Neural cell (in vitro differentiated cells): Measurements from ENCODE around the gene C9orf40. TPM values are rescaled to one million over a fixed set of nuclear protein-coding genes. Genes with fewer than 3 reads are reported as not detected.

Experiments used
- H2AFZ ChIP-seq: fragments of 200-600, 300-800 bp; sonication (generic), shearing (Covaris generic); 2 replicates; pipeline ENCODE4 v1.6.0; 2014; ENCODE audit warnings: low read depth, mild to moderate bottlenecking, antibody characterized with exemption, low read length, moderate library complexity
- H3F3A ChIP-seq: fragments of 200-600 bp; shearing (Covaris generic); 2 replicates; pipeline ENCODE4 v1.6.1; 2016; ENCODE audit warnings: mild to moderate bottlenecking, moderate library complexity, mixed read lengths, antibody characterized with exemption, low read length; ENCODE audit not compliant: insufficient read depth, poor library complexity, severe bottlenecking
- H3K27ac ChIP-seq: fragments of 200-600, 300-800 bp; sonication (generic), shearing (Covaris generic); 2 replicates; pipeline ENCODE4 v1.5.1; 2014; ENCODE audit warnings: mild to moderate bottlenecking, low read length, moderate library complexity
- H3K27me3 ChIP-seq: fragments of 300-800, 200-600 bp; sonication (generic), shearing (Covaris generic); 2 replicates; pipeline ENCODE4 v1.6.0; 2014; ENCODE audit warnings: mild to moderate bottlenecking, low read depth, low read length, moderate library complexity; ENCODE audit not compliant: insufficient read depth
- H3K36me3 ChIP-seq: fragments of 300-800, 200-600 bp; sonication (generic), shearing (Covaris generic); 2 replicates; pipeline ENCODE4 v1.5.1; 2014; ENCODE audit warnings: mild to moderate bottlenecking, antibody characterized with exemption, low read length, moderate library complexity; ENCODE audit not compliant: insufficient read depth
- H3K4me2 ChIP-seq: fragments of 300-800, 200-600 bp; sonication (generic), shearing (Covaris generic); 2 replicates; pipeline ENCODE4 v1.6.0; 2014; ENCODE audit warnings: mild to moderate bottlenecking, low read length
- H3K4me3 ChIP-seq: fragments of 300-800, 200-600 bp; sonication (generic), shearing (Covaris generic); 2 replicates; pipeline ENCODE4 v1.5.1; 2014; ENCODE audit warnings: mild to moderate bottlenecking, low read length, moderate library complexity
- H3K79me2 ChIP-seq: fragments of 200-600 bp; shearing (Covaris generic); replicated peaks from 2 replicates; pipeline ENCODE4 v1.6.0; 2014; ENCODE audit warnings: mild to moderate bottlenecking, low read length, moderate library complexity; ENCODE audit not compliant: insufficient read depth
- H3K9ac ChIP-seq: fragments of 300-800, 200-600 bp; sonication (generic), shearing (Covaris generic); 2 replicates; pipeline ENCODE4 v1.6.1; 2016; ENCODE audit warnings: mild to moderate bottlenecking, low read length, mixed read lengths
- H3K9me2 ChIP-seq: fragments of 200-600 bp; shearing (Covaris generic); 2 replicates; pipeline ENCODE4 v1.6.1; 2016; ENCODE audit warnings: mild to moderate bottlenecking, low read length, mixed read lengths; ENCODE audit not compliant: insufficient read depth
- H3K9me3 ChIP-seq: fragments of 200-600, 300-800 bp; sonication (generic), shearing (Covaris generic); 2 replicates; pipeline ENCODE4 v1.6.1; 2016; ENCODE audit warnings: mild to moderate bottlenecking, mixed run types, low read length, moderate library complexity, mixed read lengths
- H4K20me1 ChIP-seq: fragments of 200-600 bp; shearing (Covaris generic); 2 replicates; pipeline ENCODE4 v1.6.1; 2016; ENCODE audit warnings: mild to moderate bottlenecking, mixed run types; ENCODE audit not compliant: insufficient read depth
- EP300 ChIP-seq: fragments of 450-650 bp; conservative IDR thresholded peaks from 2 replicates; pipeline ENCODE4 v1.6.1; 2014; ENCODE audit warnings: antibody characterized with exemption, mild to moderate bottlenecking, moderate library complexity; ENCODE audit not compliant: poor library complexity, severe bottlenecking
- EZH2 ChIP-seq: fragments of 200-600, 300-800 bp; shearing (Covaris generic), sonication (generic); IDR thresholded peaks from 2 replicates; pipeline ENCODE4 v1.6.1; 2014; ENCODE audit warnings: antibody characterized with exemption, low read length, borderline replicate concordance, mild to moderate bottlenecking; ENCODE audit not compliant: insufficient read depth, poor library complexity, severe bottlenecking
- MXI1 ChIP-seq: fragments of 450-650 bp; conservative IDR thresholded peaks from 2 replicates; pipeline ENCODE4 v1.6.1; 2014; ENCODE audit warnings: antibody characterized with exemption, mild to moderate bottlenecking; ENCODE audit not compliant: poor library complexity, severe bottlenecking
- POLR2AphosphoS5 ChIP-seq: IDR thresholded peaks from 2 replicates; pipeline ENCODE4 v1.6.1; 2012
- RAD21 ChIP-seq: fragments of 450-650 bp; conservative IDR thresholded peaks from 2 replicates; pipeline ENCODE4 v1.6.1; 2014; ENCODE audit warnings: antibody characterized with exemption, mild to moderate bottlenecking, moderate library complexity
- REST ChIP-seq: IDR thresholded peaks from 2 replicates; pipeline ENCODE4 v1.6.1; 2012; ENCODE audit warnings: borderline replicate concordance
- SMC3 ChIP-seq: fragments of 450-650 bp; conservative IDR thresholded peaks from 2 replicates; pipeline ENCODE4 v1.6.1; 2014; ENCODE audit warnings: antibody characterized with exemption, mild to moderate bottlenecking, moderate library complexity; ENCODE audit not compliant: poor library complexity
- TAF1 ChIP-seq: IDR thresholded peaks from 2 replicates; pipeline ENCODE4 v1.6.1; 2012; ENCODE audit warnings: low read depth
- polyA plus RNA-seq: library from polyadenylated mRNA; depleted of rRNA; stranded (reverse); fragments of >200 nt; gene quantifications from 2 replicates; pipeline ENCODE4 v1.2.3, GENCODE V29; 2014
- TF ChIP-seq, protein P1 (sequence below): fragments of 450-650 bp; IDR thresholded peaks from 2 replicates; pipeline ENCODE4 v1.5.1; 2014; ENCODE audit warnings: antibody characterized with exemption, mild to moderate bottlenecking, moderate library complexity; ENCODE audit not compliant: poor library complexity, severe bottlenecking

Gene C9orf40
- polyA plus RNA-seq, 1 donor from 2014 or later = 14.4 TPM

- no peak overlapping the region for H3K4me3 ChIP-seq
These were observed 48.1 kb upstream of the C9orf40 start for GRCh38 chr9:75000835-75001234.

DNA sequence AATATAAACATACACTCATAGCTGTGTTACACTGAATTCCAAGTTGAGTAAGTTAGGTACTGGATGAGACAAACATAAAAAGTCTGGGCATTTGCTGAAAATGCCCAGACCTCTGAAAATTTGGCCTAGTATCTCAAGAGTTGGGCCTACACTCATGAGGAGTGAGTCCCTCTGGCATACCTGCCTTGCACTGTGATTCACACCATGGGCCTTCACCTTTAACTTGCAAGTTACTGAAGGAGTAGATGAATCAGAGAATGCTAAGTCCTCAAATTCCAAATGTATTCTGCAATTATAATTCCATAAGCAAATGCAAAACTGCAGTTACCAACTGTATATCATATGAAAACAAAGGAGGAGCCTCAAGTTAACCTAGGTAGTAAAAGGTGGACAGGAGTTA lies 32.3 kb upstream of the C9orf40 start:
- H2AFZ ChIP-seq = no peak overlapping the region
- no peak for TF ChIP-seq EZH2
- no peak for TF ChIP-seq MXI1
- no peak for TF ChIP-seq POLR2AphosphoS5
- TF ChIP-seq RAD21 = no peak
- TF ChIP-seq, protein P1, sequence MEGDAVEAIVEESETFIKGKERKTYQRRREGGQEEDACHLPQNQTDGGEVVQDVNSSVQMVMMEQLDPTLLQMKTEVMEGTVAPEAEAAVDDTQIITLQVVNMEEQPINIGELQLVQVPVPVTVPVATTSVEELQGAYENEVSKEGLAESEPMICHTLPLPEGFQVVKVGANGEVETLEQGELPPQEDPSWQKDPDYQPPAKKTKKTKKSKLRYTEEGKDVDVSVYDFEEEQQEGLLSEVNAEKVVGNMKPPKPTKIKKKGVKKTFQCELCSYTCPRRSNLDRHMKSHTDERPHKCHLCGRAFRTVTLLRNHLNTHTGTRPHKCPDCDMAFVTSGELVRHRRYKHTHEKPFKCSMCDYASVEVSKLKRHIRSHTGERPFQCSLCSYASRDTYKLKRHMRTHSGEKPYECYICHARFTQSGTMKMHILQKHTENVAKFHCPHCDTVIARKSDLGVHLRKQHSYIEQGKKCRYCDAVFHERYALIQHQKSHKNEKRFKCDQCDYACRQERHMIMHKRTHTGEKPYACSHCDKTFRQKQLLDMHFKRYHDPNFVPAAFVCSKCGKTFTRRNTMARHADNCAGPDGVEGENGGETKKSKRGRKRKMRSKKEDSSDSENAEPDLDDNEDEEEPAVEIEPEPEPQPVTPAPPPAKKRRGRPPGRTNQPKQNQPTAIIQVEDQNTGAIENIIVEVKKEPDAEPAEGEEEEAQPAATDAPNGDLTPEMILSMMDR = no peak
- no peak for TF ChIP-seq EP300
- TF ChIP-seq TAF1 = no peak
- TF ChIP-seq REST = no peak

More at GRCh38 chr9:75000835-75001234, 48.1 kb upstream of the C9orf40 start:
- TF ChIP-seq REST (no peak), RAD21 (no peak), EP300 (no peak), POLR2AphosphoS5 (no peak), MXI1 (no peak), EZH2 (no peak), TAF1 (no peak), SMC3 (no peak)
- TF ChIP-seq, protein P1 = no peak
- Histone ChIP-seq H3K27ac (no peak overlapping the region), H3K9me2 (no peaks in the 10 kb centered on the region), H3K4me2 (no peak overlapping the region), H3K27me3 (no peaks in the 10 kb centered on the region), H3K36me3 (no peaks in the 10 kb centered on the region), H4K20me1 (no peaks in the 10 kb centered on the region), H2AFZ (no peak overlapping the region), H3F3A (no peaks in the 10 kb centered on the region), H3K9me3 (no peaks in the 10 kb centered on the region), H3K9ac (no peak overlapping the region), H3K79me2 (no peaks in the 10 kb centered on the region)

More for the DNA sequence above, 32.3 kb upstream of the C9orf40 start:
- Histone ChIP-seq H3K4me2 (no peak overlapping the region), H3K36me3 (no peaks in the 10 kb centered on the region), H3K27me3 (no peaks in the 10 kb centered on the region), H4K20me1 (no peaks in the 10 kb centered on the region), H3K9me3 (no peaks in the 10 kb centered on the region), H3K27ac (no peak overlapping the region), H3K9ac (no peak overlapping the region), H3K4me3 (no peak overlapping the region), H3K79me2 (no peaks in the 10 kb centered on the region), H3F3A (no peaks in the 10 kb centered on the region), H3K9me2 (no peaks in the 10 kb centered on the region)
